HL-60 (cell line): ENCODE results near the gene C4orf46.
"Not testable (repeated sequence)": the region's sequence is repeated elsewhere in the genome, so short reads cannot be mapped to it uniquely, and the experiment has no call there.

Source experiments
- DNase-seq, 2 experiments: peaks; one replicate each; pipeline ENCODE4 v3.0.0-alpha.2; 2010 to 2020; ENCODE audit warnings: low read depth in 1 of 2, low spot score in 1 of 2
- H3K27ac ChIP-seq: fragments of 250-450 bp; sonication (Bioruptor Pico); replicated peaks from 2 replicates; pipeline ENCODE4 v1.5.1; 2020; ENCODE audit warnings: mild to moderate bottlenecking, moderate library complexity
- H3K27me3 ChIP-seq: fragments of 250-450 bp; sonication (Bioruptor Pico); 2 replicates; pipeline ENCODE4 v1.5.1; 2021; ENCODE audit warnings: mild to moderate bottlenecking, moderate library complexity; ENCODE audit not compliant: insufficient read depth, poor library complexity, severe bottlenecking
- H3K4me3 ChIP-seq: replicated peaks from 2 replicates; pipeline ENCODE4 v1.5.1; 2011; ENCODE audit warnings: mild to moderate bottlenecking, control low read depth, low read length; ENCODE audit not compliant: insufficient read depth
- GABPA ChIP-seq: IDR thresholded peaks from 2 replicates; pipeline ENCODE4 v1.6.1; 2012; ENCODE audit warnings: low read depth
- POLR2AphosphoS5 ChIP-seq: IDR thresholded peaks from 2 replicates; pipeline ENCODE4 v1.6.1; 2012; ENCODE audit warnings: low read depth
- SPI1 ChIP-seq: IDR thresholded peaks from 2 replicates; pipeline ENCODE4 v1.6.1; 2012; ENCODE audit warnings: low read depth, mild to moderate bottlenecking, borderline replicate concordance
- TF ChIP-seq, protein P1 (sequence below): IDR thresholded peaks from one replicate; pipeline ENCODE4 v1.5.1; 2011; ENCODE audit warnings: low read length, control low read depth, inconsistent platforms; ENCODE audit not compliant: insufficient read depth
- TF ChIP-seq, protein P2 (sequence below): IDR thresholded peaks from 2 replicates; pipeline ENCODE4 v1.6.1; 2012; ENCODE audit warnings: low read depth; ENCODE audit not compliant: insufficient replicate concordance

The C4orf46 gene

DNA sequence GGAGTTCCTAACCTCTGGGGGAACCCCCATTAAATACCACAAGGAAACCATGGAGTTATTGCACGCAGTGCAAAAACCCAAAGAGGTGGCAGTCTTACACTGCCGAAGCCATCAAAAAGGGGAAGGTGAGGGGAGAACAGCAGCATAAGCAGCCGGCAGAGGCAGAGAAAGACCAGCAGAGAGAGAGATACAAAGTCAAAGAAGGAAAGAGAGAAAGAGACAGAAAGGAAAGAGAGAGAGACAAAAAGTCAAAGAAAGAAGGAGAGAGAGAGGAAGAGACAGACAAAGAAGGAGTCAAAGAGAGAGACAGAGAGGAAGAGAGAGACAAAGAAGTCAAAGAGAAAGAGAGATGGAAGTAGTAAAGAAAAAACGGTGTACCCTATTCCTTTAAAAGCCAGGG, 8.4 kb downstream of the C4orf46 start:
- peak; percentile 45; the same call in 1 of the 2 replicates for TF ChIP-seq SPI1
- not testable (repeated sequence) for H3K4me3 ChIP-seq, H3K27me3 ChIP-seq
- peak in 1 of 2 experiments; percentile 82 for DNase-seq
- peak overlapping the region; percentile 91 for H3K27ac ChIP-seq

DNA sequence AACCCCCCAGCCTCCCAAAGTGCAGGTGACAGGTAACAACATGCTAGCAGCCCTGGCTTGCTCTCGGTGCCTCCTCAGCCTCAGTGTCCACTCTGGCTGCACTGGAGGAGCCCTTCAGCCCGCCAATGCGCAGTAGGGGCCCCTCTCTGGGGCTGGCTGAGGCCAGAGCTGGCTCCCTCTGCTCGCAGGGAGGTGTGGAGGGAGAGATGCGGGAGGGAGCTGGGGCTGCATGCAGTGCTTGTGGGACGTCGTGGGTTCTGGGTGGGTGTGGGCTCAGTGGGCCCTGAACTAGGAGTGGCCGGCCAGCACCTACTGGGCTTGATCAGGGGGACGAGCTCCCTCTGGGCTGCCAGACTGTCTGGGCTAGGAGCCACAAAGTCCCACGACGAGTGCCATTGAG, 14.4 kb downstream of the C4orf46 start:
- no peak overlapping the region for H3K4me3 ChIP-seq
- TF ChIP-seq, protein P1, sequence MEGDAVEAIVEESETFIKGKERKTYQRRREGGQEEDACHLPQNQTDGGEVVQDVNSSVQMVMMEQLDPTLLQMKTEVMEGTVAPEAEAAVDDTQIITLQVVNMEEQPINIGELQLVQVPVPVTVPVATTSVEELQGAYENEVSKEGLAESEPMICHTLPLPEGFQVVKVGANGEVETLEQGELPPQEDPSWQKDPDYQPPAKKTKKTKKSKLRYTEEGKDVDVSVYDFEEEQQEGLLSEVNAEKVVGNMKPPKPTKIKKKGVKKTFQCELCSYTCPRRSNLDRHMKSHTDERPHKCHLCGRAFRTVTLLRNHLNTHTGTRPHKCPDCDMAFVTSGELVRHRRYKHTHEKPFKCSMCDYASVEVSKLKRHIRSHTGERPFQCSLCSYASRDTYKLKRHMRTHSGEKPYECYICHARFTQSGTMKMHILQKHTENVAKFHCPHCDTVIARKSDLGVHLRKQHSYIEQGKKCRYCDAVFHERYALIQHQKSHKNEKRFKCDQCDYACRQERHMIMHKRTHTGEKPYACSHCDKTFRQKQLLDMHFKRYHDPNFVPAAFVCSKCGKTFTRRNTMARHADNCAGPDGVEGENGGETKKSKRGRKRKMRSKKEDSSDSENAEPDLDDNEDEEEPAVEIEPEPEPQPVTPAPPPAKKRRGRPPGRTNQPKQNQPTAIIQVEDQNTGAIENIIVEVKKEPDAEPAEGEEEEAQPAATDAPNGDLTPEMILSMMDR = no peak
- TF ChIP-seq SPI1 (no peak), GABPA (no peak), POLR2AphosphoS5 (no peak)
- TF ChIP-seq, protein P2, sequence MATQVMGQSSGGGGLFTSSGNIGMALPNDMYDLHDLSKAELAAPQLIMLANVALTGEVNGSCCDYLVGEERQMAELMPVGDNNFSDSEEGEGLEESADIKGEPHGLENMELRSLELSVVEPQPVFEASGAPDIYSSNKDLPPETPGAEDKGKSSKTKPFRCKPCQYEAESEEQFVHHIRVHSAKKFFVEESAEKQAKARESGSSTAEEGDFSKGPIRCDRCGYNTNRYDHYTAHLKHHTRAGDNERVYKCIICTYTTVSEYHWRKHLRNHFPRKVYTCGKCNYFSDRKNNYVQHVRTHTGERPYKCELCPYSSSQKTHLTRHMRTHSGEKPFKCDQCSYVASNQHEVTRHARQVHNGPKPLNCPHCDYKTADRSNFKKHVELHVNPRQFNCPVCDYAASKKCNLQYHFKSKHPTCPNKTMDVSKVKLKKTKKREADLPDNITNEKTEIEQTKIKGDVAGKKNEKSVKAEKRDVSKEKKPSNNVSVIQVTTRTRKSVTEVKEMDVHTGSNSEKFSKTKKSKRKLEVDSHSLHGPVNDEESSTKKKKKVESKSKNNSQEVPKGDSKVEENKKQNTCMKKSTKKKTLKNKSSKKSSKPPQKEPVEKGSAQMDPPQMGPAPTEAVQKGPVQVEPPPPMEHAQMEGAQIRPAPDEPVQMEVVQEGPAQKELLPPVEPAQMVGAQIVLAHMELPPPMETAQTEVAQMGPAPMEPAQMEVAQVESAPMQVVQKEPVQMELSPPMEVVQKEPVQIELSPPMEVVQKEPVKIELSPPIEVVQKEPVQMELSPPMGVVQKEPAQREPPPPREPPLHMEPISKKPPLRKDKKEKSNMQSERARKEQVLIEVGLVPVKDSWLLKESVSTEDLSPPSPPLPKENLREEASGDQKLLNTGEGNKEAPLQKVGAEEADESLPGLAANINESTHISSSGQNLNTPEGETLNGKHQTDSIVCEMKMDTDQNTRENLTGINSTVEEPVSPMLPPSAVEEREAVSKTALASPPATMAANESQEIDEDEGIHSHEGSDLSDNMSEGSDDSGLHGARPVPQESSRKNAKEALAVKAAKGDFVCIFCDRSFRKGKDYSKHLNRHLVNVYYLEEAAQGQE = no peak
- DNase-seq = no peak

DNA sequence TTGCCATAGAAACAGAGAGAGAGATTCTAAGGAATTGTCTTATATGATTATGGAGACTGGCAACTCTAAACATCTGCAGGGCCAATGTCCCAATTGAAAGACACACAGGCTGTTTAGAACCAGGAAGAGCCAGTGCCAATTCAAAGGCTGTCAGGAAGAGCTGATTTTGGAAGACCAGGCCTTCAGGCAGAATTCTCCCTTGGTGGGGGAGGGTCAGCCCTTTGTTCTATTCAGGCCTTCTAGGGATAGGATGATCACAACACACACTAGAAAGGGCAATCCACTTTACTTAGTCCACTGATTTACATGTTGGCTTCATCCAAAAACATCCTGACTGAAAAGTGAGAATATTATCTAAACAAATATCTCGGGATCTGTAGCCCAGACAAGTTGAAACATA, 15.2 kb downstream of the C4orf46 start:
- Histone ChIP-seq H3K27me3 (no peaks in the 10 kb centered on the region), H3K4me3 (no peak overlapping the region), H3K27ac (no peak overlapping the region)
- no peak for TF ChIP-seq GABPA
- no peak for TF ChIP-seq SPI1
- no peak for TF ChIP-seq POLR2AphosphoS5
- TF ChIP-seq, protein P2 = no peak
- DNase-seq = no peak

More for the DNA sequence above, 14.4 kb downstream of the C4orf46 start:
- Histone ChIP-seq H3K27me3 (no peaks in the 10 kb centered on the region), H3K27ac (no peak overlapping the region)

DNA sequence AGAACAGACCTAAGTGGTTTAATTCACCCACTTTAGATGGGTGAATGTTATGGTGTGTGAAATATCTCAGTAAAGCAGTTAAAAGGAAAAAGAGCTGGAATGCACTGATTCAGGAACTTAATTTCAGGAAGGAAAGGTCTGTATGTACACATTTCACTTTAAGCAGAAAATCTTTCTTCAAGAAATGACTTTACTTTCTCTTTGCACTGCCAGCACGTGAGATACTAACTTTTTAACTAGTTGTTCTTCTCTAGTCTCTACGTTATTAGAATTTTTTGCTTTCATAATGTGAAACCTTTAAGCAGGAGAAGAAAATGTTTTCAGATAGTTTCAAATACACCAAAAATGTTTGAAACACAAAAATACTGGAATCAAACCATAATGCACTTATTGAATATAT, 18.8 kb downstream of the C4orf46 start:
- Histone ChIP-seq H3K27me3 (no peaks in the 10 kb centered on the region), H3K27ac (no peak overlapping the region), H3K4me3 (no peak overlapping the region)
- TF ChIP-seq, protein P1 = no peak
- TF ChIP-seq POLR2AphosphoS5 = no peak
- TF ChIP-seq, protein P2 = no peak
- TF ChIP-seq SPI1 = no peak
- no peak for TF ChIP-seq GABPA
- DNase-seq = no peak
